ENCODE results near the gene CAPZA3. TPM values are rescaled to one million over a fixed set of nuclear protein-coding genes. Genes with fewer than 3 reads are reported as not detected.

CAPZA3 gene
- total and polyA plus RNA-seq, 2 donors (not counting 3 experiments of a cell fraction or from before 2014, with no cell fraction given), result not detected

- no peaks in the 10 kb centered on the region for H3K9me3 ChIP-seq (replicated peaks; ENCODE audit: control insufficient read depth, insufficient read depth, low read length)
- H3K9ac ChIP-seq (replicated peaks; ENCODE audit: extremely low read depth, insufficient read depth, low read length), result no peak overlapping the region
- DNase-seq (ENCODE audit: low read depth, low spot score) (no peak), FAIRE-seq (no peak)
- H3K4me2 ChIP-seq (ENCODE audit: insufficient read depth, low read length), result no peak overlapping the region
- TF ChIP-seq MYC (IDR thresholded peaks at IDR 0.05; ENCODE audit: low read depth, low read length), result no peak
- TF ChIP-seq POLR2AphosphoS5 (IDR thresholded peaks at IDR 0.05; ENCODE audit: insufficient read depth, low read depth, low read length), result no peak
- no peak for TF ChIP-seq GATA2 (IDR thresholded peaks at IDR 0.05; ENCODE audit: insufficient read depth, insufficient read length, low read depth, low read length)
- no peak for TF ChIP-seq JUN (IDR thresholded peaks at IDR 0.05; ENCODE audit: borderline replicate concordance, insufficient read depth, insufficient read length, low read depth)
- no peak for TF ChIP-seq CTCF (IDR thresholded peaks at IDR 0.05; ENCODE audit: extremely low read depth in 1 of 2, insufficient read depth in 1 of 2, low read depth in 1 of 2, low read length in 2 of 2)
- TF ChIP-seq EZH2 (IDR thresholded peaks at IDR 0.05; ENCODE audit: borderline replicate concordance, low read depth, low read length, severe bottlenecking), result no peak
- no peak for TF ChIP-seq FOS (IDR thresholded peaks at IDR 0.05; ENCODE audit: borderline replicate concordance, insufficient read depth, low read length)
- TF ChIP-seq MAX (IDR thresholded peaks at IDR 0.05; ENCODE audit: insufficient read depth, insufficient read length), result no peak
- TF ChIP-seq POLR2A (IDR thresholded peaks at IDR 0.05; ENCODE audit: low read depth, low read length), result no peak
- H3K9me1 ChIP-seq (replicated peaks; ENCODE audit: control insufficient read depth, extremely low read depth, insufficient read depth, low read length), result no peaks in the 10 kb centered on the region
- no peaks in the 10 kb centered on the region for H3K36me3 ChIP-seq (ENCODE audit: control insufficient read depth in 2 of 2, extremely low read depth in 1 of 2, insufficient read depth in 2 of 2, low read length in 2 of 2)
- BruUV-seq (replicated peaks), result no TSS peak
- intact Hi-C loops (cut with micrococcal nuclease), result no loop called here
- H4K20me1 ChIP-seq (replicated peaks; ENCODE audit: control insufficient read depth, extremely low read depth, insufficient read depth, low read length), result no peaks in the 10 kb centered on the region
- H2AFZ ChIP-seq (ENCODE audit: low read depth, low read length), result no peak overlapping the region
- POLR2A ChIA-PET, result no interaction called here
- no peaks in the 10 kb centered on the region for H3K27me3 ChIP-seq (ENCODE audit: control insufficient read depth in 2 of 2, insufficient read depth in 2 of 2, low read length in 2 of 2)
- no peak overlapping the region for H3K27ac ChIP-seq (ENCODE audit: insufficient read depth, low read depth, low read length)
- dilution Hi-C loops (cut with MboI; ENCODE audit: extremely low pct_ligation_motif_present, low sequenced_read_pairs), result no loop called here
- H3K79me2 ChIP-seq (ENCODE audit: control insufficient read depth, insufficient read depth, low read length), result no peaks in the 10 kb centered on the region
- H3K4me1 ChIP-seq (ENCODE audit: control insufficient read depth, extremely low read depth, insufficient read depth, low read length), result no peaks in the 10 kb centered on the region
- H3K4me3 ChIP-seq (replicated peaks in 1 of 3; ENCODE audit: insufficient read depth in 1 of 3, low read depth in 1 of 3, low read length in 3 of 3), result no peak overlapping the region
- CTCF ChIA-PET, result no interaction called here
Measured at GRCh38 chr12:18721452-18721851, 16.5 kb upstream of the CAPZA3 start.
